NCI-H69 (cell line): ENCODE data around the gene SECISBP2.

Experiments used
- DNase-seq: peaks from one replicate; lab custom pipeline; 2025; lab: John Stamatoyannopoulos, UW

SECISBP2 gene

GRCh38 chr9:89408628-89409101, 90.4 kb downstream of the SECISBP2 start:
- DNase-seq, result peak; percentile 55
